H54 (cell line): Measurements from ENCODE around the gene RET.

Source experiments
- DNase-seq: peaks from one replicate; pipeline ENCODE4 v3.0.0; 2011; ENCODE audit warnings: low spot score, mixed read lengths; ENCODE audit not compliant: insufficient read length
- FAIRE-seq: peaks from 3 replicates; lab custom pipeline; 2011; peaks lifted over from hg19 to GRCh38; lab: Jason Lieb, UNC
- POLR2A ChIP-seq: IDR thresholded peaks from 2 replicates; pipeline ENCODE4 v1.6.1; 2011; ENCODE audit warnings: low read depth, mild to moderate bottlenecking, low read length

RET gene

DNA sequence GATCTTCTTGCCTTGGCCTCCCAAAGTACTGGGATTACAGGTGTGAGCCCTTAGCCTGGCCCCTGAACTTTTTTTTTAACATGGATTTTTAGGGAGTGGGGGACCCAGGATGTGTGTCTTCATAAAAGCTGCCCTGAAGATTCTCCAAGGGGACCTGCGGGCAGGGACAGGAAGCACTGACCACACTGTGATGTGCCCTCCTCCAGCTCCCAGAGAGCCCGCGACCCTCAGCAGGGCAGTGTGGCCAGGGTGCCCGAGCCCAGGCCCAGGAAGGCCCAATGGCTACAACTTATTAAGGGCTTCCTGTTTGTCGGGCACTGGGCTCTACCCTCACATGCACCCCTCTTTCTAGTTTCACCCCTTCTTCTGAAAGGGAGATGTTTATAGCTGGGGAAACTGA lies 2.5 kb upstream of the RET start:
- TF ChIP-seq POLR2A, result no peak
- FAIRE-seq (no peak), DNase-seq (no peak)

- no peak for TF ChIP-seq POLR2A
- FAIRE-seq (no peak), DNase-seq (no peak)
These were observed 1.9 kb upstream of the RET start for GRCh38 chr10:43074827-43075611.

GRCh38 chr10:43075612-43076003 lies 1.3 kb upstream of the RET start:
- TF ChIP-seq POLR2A, result no peak
- peak; percentile 70 for DNase-seq
- FAIRE-seq, result no peak

DNA sequence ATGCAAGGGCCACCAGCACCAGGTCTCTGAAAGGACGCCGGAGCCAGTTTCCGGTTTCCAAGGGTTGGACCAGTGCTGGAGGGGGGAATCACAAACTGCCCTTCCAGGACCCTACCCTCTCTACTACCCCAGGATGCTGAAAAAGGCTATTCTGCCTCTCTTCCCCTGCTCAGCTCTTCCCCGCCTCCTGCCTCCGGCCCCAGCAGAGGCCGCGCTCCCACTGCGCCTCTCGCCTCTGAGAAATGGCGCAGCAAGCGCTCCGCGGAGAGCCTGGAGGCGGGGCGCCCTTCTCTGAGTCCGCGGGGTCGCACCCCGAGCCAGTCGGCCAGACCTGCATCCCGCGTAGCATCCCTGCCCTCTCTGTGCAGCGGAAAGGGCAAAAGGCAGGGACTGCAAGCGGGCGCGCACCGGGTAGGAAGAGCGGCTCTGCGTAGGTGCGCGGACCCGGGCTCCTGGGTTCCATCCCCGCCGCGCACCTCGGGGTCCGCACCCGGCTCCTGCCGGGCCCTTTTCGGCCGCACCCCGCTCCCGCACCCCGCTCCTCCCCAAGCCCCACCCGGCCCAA lies 476 bp upstream of the RET start:
- no peak for TF ChIP-seq POLR2A
- no peak for DNase-seq
- FAIRE-seq, result no peak

- no peak for DNase-seq
- no peak for FAIRE-seq
- TF ChIP-seq POLR2A, result no peak
These were observed 727 bp downstream of the RET start for GRCh38 chr10:43077421-43078171.

DNA sequence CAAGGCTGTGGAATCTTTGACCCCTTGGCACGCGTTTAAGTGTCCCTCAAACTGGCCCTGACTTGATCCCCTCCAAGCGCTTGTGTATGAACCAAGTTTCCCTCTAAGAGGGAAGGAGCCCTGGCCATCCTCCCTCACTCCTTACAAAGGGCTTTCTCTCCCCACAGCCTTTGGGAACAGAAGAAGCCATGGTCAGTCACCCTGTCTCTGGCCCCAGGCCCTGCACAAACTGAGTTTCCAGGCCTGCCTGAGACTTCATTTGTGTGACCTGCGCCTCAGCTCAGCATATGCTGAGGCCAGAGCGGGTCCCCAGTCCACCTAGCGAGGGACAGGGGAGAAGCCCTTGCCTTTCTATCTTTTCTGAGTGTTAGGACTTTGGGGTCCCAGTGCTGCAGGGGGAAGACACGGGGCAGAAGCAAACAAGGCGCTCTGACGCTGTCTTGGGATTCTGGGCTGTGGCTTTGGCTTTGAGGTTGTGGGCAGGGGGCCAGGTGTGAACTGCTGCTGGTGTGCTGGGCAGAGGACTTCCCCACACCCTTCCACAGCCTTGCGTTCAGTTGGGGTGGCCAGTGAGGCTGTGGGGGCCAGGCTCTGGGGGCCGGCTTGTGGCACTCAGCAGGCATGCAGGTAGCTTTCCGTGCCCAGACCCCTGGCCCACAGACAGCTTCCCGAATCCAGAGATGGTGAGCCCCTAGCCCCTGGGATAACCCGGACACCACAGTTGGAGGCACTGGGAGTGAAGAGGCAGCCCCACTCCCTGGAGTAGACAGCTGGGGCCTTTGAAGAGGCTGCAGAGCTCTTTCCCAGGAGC lies 1.5 kb downstream of the RET start:
- FAIRE-seq (no peak), DNase-seq (no peak)
- TF ChIP-seq POLR2A, result no peak

GRCh38 chr10:43078986-43079273 lies 2.1 kb downstream of the RET start:
- FAIRE-seq (no peak), DNase-seq (peak; percentile 61)
- TF ChIP-seq POLR2A, result no peak

GRCh38 chr10:43079856-43080255 lies 3.0 kb downstream of the RET start:
- DNase-seq, result no peak
- no peak for FAIRE-seq
- no peak for TF ChIP-seq POLR2A

DNA sequence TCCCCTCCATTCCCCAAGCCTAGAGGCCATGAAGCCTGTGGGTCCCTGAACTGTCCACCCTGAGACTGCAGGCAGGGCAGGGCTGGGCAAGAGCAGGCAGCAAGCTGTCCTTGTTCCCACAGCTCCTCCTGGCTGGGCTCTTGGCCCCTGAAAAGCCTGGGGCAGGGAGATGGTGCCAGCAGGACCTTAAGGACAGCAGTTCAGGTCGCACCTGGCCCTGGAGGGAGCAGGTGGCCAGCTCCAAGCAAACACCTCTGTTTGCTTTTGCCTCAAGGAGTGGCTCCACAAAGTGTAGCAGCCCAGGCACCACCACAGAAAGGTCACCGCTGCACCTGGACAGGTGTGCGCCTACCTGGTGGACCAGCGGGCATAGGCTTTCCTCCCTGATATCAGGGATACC lies 5.2 kb downstream of the RET start:
- FAIRE-seq (no peak), DNase-seq (no peak)
- TF ChIP-seq POLR2A, result no peak

GRCh38 chr10:43082746-43083145 lies 5.9 kb downstream of the RET start:
- DNase-seq (no peak), FAIRE-seq (no peak)
- no peak for TF ChIP-seq POLR2A

DNA sequence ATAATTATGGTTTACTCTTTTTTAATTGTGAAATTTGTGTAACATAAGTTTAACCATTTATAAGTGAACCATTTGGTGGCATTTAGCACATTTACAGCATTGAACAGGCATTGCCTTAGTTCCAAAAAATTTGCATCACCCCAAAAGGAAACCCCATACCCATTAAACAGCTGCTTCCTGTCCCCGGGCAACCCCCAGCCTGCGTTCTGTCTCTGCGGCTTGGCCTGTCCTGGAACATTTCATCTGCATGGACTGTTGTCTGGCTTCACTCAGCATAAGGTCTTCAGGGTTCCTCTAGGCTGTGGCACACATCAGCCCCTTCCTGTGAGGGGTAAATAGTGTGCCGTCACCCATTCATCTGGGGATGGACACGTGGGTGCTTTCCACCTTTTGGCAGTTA lies 6.9 kb downstream of the RET start:
- DNase-seq (no peak), FAIRE-seq (no peak)
- no peak for TF ChIP-seq POLR2A

- no peak for TF ChIP-seq POLR2A
- DNase-seq (no peak), FAIRE-seq (no peak)
These were observed 7.9 kb downstream of the RET start for GRCh38 chr10:43084812-43085211.

- DNase-seq (no peak), FAIRE-seq (no peak)
- TF ChIP-seq POLR2A, result no peak
These were observed 9.6 kb downstream of the RET start for GRCh38 chr10:43086321-43086942.
